HG02870 (cell line): ENCODE measurements around the gene ACSF3.

Experiments used
- ATAC-seq: cut with Tn5 transposase; IDR thresholded peaks from one replicate; pipeline ENCODE4 v1.9.1; 2021; ENCODE audit warnings: mild to moderate bottlenecking, moderate library complexity; ENCODE audit not compliant: unreplicated experiment

ACSF3 gene

DNA sequence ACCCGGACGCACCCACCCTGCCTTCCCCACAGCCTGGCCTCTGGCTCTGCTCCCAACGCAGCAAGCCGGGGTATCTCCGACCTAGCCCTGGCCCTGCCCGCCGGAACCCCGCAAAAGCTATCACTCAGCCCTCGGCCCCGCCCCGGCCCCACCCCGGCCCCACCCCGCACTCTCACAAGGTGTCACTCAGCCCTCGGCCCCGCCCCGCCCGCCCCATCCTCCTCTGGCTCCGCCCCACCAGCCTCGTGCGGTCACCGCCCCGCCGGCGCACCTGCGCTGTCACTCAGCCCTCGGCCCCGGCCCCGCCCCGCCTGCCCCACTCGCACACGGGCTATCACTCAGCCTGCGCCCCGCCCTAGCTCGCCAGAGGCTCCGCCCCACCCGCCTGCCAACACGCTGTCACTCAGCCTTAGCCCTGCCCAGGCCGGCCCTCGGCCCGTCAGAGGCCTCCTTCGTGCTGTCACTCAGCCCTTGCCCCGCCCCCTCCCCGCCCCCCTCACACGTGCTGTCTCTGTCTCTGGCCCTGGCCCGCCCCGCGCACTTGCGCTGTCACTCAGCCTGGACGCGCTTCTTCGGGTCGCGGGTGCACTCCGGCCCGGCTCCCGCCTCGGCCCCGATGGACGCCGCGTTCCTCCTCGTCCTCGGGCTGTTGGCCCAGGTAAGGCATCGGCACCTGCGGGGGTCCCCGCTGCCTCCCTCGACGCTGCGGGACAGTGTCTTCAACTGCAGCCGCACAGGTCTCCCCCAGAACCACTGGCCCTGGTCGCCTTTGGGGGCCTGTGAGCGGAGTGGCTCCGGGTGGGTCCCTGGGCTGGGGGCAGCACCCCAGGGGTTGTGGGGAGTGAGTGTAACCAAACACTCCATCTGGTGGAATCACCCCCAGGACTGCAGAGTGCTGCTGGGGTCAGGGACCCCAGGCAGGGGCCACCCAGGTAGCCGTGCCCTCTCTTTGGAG is 77.8 kb downstream of the ACSF3 start, which contains the start of gene CDH15:
CDH15 (plus strand) TSS at position 533 of the 955 bp plus-strand sequence; CDS start at position 617, 84 bp downstream.
- peak; percentile 72 for ATAC-seq

DNA sequence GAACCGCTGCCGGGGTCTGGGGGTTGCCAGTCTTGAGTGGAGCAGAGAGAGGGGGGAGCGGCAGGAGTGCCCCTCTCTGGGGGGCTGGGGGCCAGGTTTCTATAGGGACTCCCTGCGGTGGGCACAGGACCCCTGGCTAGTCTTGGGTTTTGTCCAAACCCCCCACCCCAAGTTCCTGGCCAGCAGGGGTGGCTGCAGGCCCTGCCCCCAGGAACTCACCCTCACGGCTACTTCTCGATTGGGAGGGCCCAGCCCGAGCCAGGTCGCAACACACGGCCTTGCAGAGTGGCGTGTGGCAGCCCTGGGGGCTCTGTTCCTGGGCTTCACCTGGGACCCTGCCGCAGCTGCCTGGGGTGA is 78.5 kb downstream of the ACSF3 start:
- ATAC-seq: no peak

DNA sequence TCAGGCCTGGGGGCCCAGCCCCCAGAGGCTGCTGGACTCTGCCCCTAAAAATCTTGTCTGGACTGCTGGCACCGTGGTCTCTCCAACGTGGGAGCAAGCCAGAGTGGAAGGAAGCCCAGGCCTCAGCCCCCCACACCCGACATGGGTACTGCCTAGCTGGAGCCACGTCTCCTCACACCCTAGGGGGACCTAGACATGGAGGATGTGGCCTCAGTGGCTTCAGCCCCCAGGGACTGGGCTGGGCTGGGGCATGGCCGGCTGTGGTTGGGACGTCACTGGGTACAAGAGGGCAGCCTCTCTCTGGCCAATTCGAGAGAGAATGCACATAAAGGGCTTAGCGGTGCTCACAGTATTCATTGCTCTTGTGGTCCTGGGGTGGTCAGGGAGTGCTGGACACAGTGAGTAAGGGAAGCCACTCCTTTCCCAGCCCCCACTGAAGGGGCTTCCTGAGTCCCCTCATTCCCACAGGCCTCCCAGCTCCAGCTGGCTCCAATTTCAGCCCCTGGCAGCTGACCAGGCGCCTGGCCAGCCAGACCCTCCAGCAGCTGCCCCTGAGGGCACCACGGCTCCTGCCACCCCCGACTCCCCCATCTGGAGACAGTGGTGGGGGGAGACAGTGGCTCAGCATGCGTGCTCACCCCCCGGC is 79.0 kb downstream of the ACSF3 start:
- no peak for ATAC-seq

DNA sequence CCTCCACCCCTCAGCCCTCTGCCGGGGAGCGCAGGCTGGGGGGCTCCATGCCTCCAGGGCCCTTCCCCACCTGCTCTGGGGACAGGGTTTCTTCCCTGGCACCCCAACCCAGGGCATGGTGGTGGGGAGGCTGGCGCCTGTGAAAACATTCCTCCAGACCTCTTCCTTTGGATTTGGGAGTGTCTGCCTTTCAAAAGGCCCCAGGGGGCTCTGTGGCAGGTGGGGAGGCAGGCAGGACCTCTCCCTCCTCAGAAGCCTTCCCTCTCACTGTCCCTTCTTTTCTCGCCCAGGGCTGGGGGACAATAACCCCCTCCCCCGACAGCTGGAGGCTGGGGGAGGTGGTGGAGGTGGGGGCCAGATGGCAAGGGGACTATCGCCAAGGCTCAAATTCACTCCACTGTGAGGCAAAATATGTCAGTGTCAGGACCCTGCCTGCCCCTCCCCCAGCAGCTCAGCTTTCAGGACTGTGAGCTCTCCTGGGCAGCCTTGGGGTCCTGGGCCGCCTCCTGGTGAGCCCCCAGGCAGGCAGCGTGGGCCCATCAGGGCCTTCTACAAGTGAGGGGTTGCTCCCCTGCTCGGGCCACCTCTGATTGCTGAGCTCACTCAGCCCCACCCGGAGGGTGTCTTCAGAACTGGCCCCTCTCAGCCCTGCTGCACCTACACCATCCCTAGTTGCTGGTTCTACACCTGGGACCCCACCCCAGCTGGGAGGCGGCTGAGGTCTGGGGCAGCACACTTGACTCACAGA is 79.7 kb downstream of the ACSF3 start:
- ATAC-seq: no peak

DNA sequence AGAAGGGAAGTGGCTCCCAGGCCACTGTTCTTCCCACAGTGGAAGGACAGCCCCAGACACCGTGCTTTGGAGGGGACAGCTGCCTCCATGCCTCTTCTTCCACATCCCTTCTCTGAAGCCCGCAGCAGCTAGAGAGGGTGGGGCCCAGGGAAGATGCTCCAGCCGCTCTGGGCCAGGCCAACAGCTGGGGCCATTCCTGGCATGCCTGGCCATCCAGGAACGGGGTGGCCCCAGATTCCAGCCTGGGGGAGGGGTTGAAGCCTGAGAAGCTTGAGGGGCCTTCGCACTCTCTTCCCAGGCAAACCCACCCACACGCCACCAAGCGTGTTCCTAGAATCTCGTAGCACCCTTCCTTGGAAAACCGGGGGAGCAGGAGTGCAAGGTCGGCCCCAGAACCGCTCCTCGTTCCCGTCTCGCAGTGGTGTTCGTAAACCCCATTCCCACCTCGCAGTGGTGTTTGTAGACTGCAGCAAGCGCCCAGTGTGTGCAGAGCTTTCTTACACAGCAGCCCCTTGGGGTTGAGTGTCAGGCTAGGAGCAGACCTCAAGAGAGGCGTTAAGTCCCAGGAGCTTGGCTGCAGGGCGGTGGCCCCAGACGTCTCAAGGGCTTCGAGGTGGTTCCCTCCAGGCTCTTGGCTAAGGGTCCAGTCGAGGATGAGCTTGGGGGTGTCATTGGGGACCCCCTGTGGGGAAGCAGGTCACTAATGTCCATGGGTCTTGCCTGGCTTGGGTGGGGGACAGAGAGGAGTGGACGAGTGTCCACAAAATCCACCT is 80.6 kb downstream of the ACSF3 start:
- ATAC-seq: no peak

DNA sequence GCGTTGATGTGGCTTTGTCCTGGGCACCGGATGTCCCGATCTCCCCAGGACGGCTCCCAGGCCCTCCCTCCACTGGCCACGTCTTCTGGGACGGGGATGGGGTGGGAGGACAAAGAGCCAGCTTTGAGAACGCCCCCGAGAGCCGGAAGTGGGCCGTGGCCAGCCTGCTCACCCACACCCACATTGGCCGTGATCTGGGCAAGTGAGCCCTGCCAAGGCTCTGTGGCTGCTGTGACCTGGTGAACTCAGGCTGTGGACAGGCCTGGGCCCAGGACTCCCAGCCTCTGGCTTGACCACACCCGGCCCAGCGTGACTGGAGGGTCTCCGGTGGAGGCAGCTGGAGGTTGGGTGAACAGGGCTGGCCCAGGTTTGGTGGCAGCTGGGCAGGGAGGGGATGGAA is 81.2 kb downstream of the ACSF3 start:
- ATAC-seq: no peak

DNA sequence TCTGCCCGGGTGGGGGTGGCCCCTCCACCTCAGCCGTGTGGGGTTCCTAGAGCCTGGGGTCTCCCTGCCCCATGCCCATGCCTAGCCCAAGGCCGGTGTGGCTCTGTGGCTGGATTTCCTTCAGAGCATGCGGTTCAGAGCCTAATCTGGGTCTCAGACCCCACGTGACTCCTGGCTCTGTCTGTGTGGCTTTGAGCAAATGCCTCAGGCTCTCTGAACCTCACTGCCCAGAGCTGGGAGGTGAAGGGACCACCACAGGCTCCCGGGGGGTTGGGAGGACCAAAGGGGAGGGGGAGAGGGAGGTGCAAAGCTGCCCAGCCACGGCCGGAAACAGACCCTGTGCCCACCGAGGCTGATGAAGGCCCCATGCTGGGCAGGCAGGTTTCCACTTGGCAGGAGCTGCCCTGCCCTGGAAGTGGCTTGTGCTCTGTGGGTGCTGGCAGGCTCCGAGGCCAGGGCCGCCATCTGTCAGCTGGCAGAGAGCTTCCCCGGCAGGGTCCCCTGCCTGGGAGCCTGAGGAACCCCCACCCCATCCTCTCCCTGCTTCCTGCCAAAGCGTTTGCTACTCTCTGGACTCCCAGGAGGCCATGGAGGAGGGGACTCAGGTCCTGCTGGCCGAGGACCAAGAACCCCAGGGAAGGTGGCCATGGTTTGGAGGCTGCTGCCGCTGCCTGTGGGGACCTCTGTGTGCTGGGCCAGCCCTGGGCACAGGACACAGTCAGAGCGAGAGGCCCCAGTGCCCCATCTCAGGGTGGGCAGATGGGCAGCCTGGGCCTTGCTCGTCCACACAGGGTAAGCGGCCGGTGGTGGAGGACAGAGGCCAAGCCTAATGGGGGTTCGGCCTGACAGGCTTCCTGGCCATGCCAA is 81.9 kb downstream of the ACSF3 start:
- ATAC-seq: no peak

DNA sequence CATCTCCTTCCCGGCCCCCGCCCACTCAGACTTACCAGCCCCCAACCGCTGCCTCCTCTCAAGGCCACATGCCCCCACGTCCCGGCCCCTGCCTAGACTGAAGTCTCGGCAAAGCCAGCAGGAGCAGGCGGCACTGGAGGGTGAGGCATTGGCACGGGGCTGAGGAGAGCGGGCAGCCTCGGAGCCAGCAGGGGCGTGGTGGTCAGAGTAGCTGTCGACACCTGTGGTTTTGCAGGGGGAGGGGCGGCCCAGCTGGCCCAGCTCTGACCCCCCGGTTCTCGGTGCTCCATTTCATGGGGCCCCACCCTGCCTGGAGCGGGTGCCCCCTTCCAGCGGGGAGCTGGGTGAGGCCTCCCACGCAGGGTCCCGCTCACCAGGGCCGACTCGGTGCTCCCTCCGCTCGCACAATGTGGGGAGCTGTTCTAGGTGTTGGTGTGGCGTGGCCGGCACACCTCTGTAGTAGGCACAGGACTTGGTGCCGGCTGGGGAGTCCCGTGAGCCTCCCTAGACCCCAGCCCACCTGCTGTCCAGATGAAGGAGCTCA is 82.6 kb downstream of the ACSF3 start:
- ATAC-seq: no peak

DNA sequence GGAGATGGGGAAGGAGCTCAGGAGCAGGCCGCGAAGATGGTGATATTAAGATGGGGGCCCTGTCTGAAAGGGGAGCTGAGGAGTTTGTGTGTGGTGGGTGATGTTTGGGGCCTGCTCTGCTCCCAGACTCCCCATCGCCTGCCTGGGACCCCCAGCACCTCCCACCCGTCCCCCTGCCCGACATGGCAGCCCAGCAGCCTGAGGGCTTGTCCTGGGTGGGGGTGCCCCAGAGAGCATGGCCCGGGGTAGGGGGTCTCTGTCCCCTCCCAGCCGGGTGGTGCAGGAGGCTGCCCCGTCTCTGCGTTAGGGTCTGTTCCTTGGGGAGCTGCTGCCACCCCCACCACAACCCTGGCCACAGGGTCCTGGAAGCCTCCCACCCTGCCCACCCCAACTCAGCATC is 83.1 kb downstream of the ACSF3 start:
- ATAC-seq: no peak

DNA sequence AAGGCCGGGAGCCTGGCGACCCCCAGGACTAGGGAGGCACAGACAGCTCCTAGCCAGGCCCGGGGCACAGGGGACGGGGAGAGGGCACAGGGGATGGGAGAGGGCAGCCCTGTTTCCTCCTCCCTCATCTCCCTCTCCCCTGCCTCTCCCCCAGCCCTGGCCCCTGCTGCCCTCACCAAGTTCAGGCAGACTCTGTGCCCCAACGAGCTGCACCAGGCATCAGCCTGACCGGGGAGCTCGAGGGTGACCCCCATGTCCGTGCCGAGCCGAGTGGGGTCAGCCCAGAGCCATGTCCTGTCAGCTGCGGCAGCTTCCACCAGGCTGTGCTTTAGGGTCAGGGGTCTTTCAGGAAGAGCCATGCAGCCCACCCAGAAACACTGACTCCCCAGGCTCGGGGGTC is 83.8 kb downstream of the ACSF3 start:
- no peak for ATAC-seq

DNA sequence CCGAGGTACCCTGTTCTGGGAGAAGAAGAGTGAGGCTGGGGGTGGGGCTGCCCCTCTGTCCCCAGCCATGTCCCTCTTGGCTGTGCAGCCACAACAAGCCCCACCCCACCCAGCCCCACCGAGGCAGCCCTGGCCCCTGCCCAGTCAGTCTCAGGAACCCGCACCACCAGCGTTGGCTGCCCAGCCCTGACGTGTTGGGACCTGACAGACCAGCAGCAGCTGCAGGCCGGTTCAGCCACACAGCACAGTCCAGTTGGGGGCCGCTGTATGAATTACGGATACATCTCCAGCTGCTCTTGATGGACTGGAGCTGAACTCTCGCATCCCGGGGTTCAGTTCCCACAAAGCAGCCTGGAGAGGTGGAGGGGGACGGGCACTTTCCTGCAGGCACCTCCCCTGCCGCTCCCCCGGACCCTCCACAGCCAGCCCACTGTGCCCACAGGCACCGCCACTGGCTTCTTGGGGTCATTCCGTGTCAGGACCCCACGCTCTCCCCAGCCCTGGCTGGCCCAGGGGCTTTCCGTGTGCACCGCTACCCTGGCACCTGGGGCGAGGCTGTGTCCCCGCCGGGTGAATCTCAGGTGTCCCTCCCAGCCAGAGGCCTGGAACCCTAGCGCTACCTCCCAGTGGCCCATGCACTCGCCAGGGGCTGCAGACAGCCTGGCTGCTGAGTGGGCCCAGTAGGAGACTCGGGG is 84.9 kb downstream of the ACSF3 start:
- ATAC-seq: no peak

DNA sequence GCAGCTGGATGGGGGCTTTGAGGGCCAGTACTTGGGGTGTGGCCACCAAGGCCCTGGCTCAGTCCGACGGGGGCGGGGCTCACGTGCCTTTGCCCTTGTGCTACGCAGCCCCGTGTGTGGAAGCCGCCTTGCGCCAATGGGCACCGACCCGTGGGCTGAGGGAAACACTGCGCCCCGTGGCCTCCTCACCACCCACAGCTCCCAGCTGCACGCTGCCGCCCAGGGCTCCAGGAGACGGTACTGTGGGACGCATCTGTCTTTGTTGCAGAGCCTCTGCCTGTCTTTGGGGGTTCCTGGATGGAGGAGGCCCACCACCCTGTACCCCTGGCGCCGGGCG is 85.5 kb downstream of the ACSF3 start:
- no peak for ATAC-seq

DNA sequence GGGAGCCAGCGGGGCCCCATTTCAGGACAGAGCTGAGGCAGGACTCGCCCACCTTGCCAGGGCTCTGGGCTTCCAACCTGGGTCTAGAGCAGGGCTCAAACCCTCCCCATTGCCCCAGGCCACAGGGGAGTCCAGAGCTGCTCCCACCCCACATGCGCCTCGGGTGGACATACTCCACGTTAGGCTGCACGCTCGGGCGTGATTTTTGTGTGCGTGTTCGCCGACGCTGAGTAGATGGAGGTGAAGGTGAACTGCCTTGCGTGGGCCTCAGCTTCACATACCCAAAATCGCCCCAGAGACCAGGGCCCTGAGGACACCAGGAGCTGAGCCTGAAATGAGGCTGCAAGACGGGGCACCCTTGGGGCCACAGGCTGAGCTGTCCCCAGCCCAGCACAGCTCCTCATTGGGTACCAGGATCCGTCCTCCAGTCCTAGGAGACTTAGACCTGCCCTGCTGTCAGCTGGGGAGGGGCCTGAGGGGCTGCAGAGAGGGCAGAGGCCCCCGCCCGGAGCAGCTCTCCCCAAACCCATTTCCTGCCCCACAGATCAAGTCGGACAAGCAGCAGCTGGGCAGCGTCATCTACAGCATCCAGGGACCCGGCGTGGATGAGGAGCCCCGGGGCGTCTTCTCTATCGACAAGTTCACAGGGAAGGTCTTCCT is 86.1 kb downstream of the ACSF3 start:
- ATAC-seq: no peak

DNA sequence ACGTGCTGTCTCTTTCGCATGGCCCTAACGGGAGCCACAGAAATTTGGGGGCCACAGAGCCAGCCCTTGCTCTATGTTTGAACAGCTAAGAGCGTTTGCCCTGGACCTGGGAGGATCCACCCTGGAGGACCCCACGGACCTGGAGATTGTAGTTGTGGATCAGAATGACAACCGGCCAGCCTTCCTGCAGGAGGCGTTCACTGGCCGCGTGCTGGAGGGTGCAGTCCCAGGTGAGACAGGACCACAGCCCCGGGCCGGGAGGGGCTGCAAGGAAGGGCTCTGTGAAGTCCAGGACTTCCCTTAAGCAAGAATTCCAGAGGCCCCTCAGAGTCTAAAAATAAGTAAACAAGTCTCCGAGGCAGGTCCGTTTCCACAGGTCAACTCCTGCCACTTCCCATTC is 89.8 kb downstream of the ACSF3 start:
- no peak for ATAC-seq

DNA sequence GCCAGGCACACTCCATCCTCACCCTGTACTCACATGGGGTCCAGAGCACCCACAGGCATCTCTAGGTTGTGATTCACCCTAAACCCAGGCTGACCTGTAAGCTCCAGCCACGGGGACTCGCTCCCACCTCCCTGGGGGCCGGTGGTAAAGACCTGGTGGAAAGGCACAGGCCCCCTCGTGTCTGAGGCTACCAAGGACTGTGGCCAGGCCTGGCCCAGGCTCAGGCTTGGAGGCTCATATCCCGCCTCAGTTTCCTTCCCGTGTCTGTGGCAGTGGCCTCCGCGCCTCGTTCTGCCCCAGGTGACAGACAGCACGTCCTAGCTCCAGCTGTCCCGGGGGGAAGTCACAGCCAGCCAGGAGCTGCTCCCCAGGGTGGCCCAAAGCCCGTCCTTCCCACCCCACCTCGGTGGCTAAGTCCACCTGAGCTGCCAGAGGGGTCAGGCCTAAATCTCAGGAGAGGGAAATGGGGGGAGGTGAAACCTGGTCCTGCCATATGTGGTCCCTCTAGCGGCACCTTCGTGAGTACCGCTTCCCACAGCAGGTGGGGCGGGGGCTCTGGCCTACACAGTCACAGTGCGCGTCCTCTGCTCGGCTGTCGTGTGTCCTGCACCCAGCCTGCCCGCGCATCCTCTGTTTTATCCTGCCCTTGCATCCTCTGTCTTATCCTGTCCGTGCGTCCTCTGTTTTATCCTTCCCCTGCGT is 90.5 kb downstream of the ACSF3 start:
- ATAC-seq: no peak

DNA sequence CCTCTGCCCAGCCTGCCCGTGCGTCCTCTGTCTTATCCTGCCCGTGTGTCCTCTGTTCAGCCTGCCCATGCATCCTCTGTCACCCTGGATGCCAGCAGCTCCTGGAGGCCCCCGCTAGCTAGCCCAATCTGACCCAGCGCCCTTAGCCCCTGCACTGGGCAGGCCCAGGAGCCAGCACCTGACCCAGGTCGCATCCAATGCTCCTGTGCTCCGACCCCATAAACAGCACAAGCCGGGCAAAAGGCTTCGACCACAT is 91.0 kb downstream of the ACSF3 start:
- ATAC-seq: no peak

DNA sequence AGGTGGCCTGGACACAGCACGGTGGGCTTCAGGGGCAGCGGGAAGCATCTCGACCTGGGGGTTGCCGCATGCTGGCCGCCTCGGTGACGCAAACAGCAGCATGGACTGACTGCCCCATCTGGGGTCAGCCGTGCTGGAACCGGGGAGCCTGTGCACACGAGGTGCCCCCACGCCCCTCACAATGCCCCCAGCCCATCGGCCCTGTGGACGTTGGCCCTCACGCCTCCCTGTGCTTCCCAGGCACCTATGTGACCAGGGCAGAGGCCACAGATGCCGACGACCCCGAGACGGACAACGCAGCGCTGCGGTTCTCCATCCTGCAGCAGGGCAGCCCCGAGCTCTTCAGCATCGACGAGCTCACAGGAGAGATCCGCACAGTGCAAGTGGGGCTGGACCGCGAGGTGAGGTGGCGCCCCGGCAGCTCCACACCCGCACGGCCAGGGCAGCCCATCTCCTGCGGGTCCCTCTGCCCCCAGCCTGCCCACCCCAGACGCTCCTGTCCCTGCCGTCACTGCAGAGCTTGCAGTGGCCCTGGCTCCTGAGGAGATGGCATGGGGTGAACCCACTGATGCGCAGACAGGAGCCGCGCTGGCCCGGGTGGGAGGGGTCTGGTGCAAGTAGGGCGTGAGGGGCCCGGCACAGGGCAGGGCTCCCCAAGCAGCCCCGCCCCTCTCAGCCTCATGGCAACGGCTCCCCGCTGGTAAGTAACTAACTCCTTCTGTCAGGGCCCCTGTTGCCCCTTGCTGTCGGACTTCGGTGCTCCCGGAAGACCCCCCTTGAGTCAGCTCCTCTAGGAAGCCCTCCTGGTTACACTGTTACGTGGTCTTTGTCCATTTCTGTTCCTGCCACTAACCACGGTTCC is 91.5 kb downstream of the ACSF3 start:
- no peak for ATAC-seq
